Measurements from ENCODE around the gene TRIP4.
"Not testable (repeated sequence)": the region's sequence is repeated elsewhere in the genome, so short reads cannot be mapped to it uniquely, and the experiment has no call there.

Gene TRIP4

DNA sequence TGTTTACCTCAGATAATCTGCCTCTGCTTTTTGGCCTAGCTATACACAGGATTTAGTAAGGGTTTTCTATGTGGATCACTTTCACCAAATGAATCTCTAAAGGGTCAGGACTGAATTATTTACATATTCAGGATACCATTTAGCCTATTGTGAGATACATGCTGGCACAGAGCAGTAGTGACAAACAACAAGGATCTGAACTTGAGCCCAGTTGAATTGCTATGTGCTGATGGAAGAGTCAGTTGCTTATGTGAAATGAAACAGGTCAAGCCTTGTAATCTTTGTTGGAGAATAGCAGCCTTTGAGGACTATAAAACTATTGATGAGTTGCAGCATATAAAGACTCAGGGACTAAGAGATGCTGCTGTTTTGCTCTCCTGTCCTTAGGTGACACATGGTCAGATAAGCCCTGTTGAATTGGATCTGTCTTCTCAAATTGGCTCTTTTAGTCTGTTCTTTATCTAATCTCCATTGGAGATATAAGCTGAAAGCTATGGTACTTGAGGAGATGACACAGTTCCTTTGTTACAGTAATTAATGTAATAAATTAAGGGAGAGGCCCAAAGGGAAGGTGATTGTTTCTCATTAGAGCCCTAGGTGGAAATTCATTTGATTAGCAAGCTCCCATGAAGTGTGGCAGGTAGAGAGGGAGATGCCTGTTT is 103.1 kb downstream of the TRIP4 start:
- DNase-seq: no peak

GRCh38 chr15:64493641-64494040 is 106.0 kb downstream of the TRIP4 start:
- no peak for DNase-seq

- DNase-seq: not testable (repeated sequence)
These were observed 108.3 kb downstream of the TRIP4 start for GRCh38 chr15:64495968-64496367.

GRCh38 chr15:64500695-64501395 is 113.2 kb downstream of the TRIP4 start:
- DNase-seq: no peak

DNA sequence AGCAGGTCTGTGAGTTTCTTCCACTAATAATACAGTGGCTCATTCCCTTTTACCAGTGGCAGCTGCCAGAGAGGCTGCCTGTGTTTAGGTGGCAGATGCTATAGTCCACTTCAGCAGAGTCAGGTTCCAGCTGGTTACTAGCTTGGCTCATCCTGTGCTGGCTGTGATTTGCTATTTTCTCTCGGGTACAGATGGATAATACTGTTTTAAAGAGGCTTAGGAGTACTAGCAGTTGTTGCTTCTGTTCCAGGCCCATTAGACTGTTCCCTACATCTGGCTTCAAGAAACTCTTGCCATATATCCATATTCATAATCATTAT is 113.7 kb downstream of the TRIP4 start:
- no peak for DNase-seq

- DNase-seq: no peak
These were observed 114.5 kb downstream of the TRIP4 start for GRCh38 chr15:64502151-64502550.

GRCh38 chr15:64502551-64502950 is 114.9 kb downstream of the TRIP4 start:
- DNase-seq: no peak

DNA sequence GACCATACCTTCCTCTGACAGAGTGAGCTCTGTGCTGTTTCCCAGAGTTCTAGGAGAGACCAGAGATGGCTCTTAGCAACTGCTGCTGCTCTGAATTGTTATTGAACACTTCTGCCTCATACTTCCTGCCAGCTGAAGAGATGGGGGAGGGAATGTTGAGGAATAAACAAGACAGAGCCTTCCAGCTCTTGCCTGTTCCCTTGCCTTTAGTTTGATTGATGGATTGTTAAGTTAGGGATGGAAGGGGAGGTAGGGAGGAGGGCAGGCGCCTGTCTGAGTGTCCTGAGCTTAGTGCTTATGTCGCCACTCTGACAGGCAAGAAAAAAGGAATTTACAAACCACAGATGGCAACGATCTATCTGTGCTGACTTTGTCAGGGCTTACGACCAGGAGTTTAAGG is 115.6 kb downstream of the TRIP4 start:
- DNase-seq: no peak

DNA sequence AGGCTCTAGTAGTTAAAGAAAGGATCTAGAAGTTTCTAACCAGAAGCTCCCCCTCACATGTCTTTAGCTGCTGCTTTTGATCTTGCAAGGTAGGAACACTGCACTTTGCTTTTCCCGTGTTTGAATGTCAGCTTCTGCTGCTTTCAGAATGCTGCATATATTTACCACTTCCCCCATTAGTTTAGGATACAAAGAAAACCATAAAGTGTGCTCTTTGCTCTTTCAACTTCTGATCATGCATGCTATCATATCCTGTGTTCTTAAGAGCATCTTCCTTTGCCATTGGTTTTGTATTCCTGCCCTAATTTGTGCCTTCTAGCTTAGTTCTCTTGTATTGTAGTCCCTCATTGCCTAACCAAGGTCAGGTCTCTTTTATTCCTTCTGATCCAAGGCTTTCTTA is 116.0 kb downstream of the TRIP4 start:
- no peak for DNase-seq
